ENCODE results near the gene PTGES3.
"Not testable (repeated sequence)": the region's sequence is repeated elsewhere in the genome, so short reads cannot be mapped to it uniquely, and the experiment has no call there.

Gene PTGES3

GRCh38 chr12:56709759-56710376 is 21.8 kb upstream of the PTGES3 start:
- no peak for DNase-seq (ENCODE audit: low read depth)
- TF ChIP-seq CTCF (conservative IDR thresholded peaks at IDR 0.05; ENCODE audit: low read depth, low read length), result no peak
- no peak overlapping the region for H3K4me3 ChIP-seq (ENCODE audit: low read length)

- not testable (repeated sequence) for DNase-seq (ENCODE audit: low read depth); H3K4me3 ChIP-seq (ENCODE audit: low read length)
Measured at GRCh38 chr12:56704522-56704921, 16.4 kb upstream of the PTGES3 start.

- no peak for TF ChIP-seq CTCF (conservative IDR thresholded peaks at IDR 0.05; ENCODE audit: low read depth, low read length)
- DNase-seq (ENCODE audit: low read depth), result no peak
- H3K4me3 ChIP-seq (ENCODE audit: low read length), result no peak overlapping the region
Measured at GRCh38 chr12:56699020-56699661, 11.1 kb upstream of the PTGES3 start.

- no peak overlapping the region for H3K4me3 ChIP-seq (ENCODE audit: low read length)
- no peak for DNase-seq (ENCODE audit: low read depth)
- no peak for TF ChIP-seq CTCF (conservative IDR thresholded peaks at IDR 0.05; ENCODE audit: low read depth, low read length)
Measured at GRCh38 chr12:56695327-56696101, 7.4 kb upstream of the PTGES3 start.

GRCh38 chr12:56694161-56694560 is 6.1 kb upstream of the PTGES3 start:
- no peak for DNase-seq (ENCODE audit: low read depth)
- no peak for TF ChIP-seq CTCF (conservative IDR thresholded peaks at IDR 0.05; ENCODE audit: low read depth, low read length)
- no peak overlapping the region for H3K4me3 ChIP-seq (ENCODE audit: low read length)

GRCh38 chr12:56688846-56689109 is 694 bp upstream of the PTGES3 start:
- DNase-seq (ENCODE audit: low read depth), result no peak
- no peak for TF ChIP-seq CTCF (conservative IDR thresholded peaks at IDR 0.05; ENCODE audit: low read depth, low read length)
- H3K4me3 ChIP-seq (ENCODE audit: low read length), result peak overlapping the region; percentile 64

- DNase-seq (ENCODE audit: low read depth), result no peak
- TF ChIP-seq CTCF (conservative IDR thresholded peaks at IDR 0.05; ENCODE audit: low read depth, low read length), result no peak
- peak overlapping the region; percentile 98 for H3K4me3 ChIP-seq (ENCODE audit: low read length)
Measured at GRCh38 chr12:56687223-56688128, 608 bp downstream of the PTGES3 start.

Measured in retinal pigment epithelial cell (primary cell).